A549 (cell line): ENCODE measurements around the gene IL1RAP.

ENCODE experiments used
- CTCF ChIP-seq: fragments of >200 bp; sonication (Bioruptor Twin); formaldehyde crosslinking; IDR thresholded peaks from 3 replicates; pipeline ENCODE4 v1.5.1; 2016
- HOXA7 ChIP-seq: fragments of 250-450 bp; sonication (Bioruptor Pico); IDR thresholded peaks from 2 replicates; pipeline ENCODE4 v1.5.0; 2020; ENCODE audit warnings: mild to moderate bottlenecking, moderate library complexity

- TF ChIP-seq HOXA7 (no peak), CTCF (no peak)
Measured at GRCh38 chr3:190699776-190700175, 185.9 kb downstream of the IL1RAP start.
